NB4 (cell line): Measurements from ENCODE around the gene CHCHD6.

Experiments
- CTCF ChIP-seq: IDR thresholded peaks from one replicate; pipeline ENCODE4 v1.5.1; 2012; ENCODE audit warnings: low read depth, low read length
- MYC ChIP-seq: IDR thresholded peaks from 2 replicates; pipeline ENCODE4 v1.6.1; 2011; ENCODE audit warnings: low read depth, low read length
- POLR2A ChIP-seq: IDR thresholded peaks from 2 replicates; pipeline ENCODE4 v1.6.1; 2011; ENCODE audit warnings: mild to moderate bottlenecking; ENCODE audit not compliant: insufficient read length; ENCODE audit errors: extremely low read depth

- TF ChIP-seq MYC (no peak), CTCF (no peak), POLR2A (no peak)
Observed at GRCh38 chr3:126932188-126932931, 228.3 kb downstream of the CHCHD6 start.
